Measurements from ENCODE around the gene PIK3CD.
A peak's percentile ranks its signal among the peaks of the same experiment; 100 is the strongest.

The PIK3CD gene

DNA sequence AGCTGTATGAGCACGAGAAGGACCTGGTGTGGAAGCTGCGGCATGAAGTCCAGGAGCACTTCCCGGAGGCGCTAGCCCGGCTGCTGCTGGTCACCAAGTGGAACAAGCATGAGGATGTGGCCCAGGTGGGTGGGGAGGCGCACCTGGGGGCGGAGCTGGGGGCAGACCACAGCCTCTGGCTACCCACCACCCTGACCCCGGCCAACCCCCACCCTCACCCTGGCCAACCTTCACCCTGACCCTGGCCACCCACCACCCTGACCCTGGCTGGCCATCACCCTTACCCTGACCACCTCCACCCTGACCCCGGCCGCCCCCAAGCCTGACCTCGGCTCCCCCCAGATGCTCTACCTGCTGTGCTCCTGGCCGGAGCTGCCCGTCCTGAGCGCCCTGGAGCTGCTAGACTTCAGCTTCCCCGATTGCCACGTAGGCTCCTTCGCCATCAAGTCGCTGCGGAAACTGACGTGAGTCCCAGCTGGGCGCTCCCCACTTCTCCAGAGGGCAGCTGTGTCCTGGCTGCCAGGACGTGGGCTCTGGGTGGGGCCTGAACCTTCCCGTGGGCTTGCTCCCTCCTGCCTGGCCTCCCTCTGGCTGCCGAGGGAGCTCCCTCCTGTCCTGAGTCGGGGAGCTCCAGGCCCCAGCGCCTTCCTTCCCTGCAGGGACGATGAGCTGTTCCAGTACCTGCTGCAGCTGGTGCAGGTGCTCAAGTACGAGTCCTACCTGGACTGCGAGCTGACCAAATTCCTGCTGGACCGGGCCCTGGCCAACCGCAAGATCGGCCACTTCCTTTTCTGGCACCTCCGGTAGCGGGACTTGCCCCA is 69.5 kb downstream of the PIK3CD start:
- no peak for DNase-seq

DNA sequence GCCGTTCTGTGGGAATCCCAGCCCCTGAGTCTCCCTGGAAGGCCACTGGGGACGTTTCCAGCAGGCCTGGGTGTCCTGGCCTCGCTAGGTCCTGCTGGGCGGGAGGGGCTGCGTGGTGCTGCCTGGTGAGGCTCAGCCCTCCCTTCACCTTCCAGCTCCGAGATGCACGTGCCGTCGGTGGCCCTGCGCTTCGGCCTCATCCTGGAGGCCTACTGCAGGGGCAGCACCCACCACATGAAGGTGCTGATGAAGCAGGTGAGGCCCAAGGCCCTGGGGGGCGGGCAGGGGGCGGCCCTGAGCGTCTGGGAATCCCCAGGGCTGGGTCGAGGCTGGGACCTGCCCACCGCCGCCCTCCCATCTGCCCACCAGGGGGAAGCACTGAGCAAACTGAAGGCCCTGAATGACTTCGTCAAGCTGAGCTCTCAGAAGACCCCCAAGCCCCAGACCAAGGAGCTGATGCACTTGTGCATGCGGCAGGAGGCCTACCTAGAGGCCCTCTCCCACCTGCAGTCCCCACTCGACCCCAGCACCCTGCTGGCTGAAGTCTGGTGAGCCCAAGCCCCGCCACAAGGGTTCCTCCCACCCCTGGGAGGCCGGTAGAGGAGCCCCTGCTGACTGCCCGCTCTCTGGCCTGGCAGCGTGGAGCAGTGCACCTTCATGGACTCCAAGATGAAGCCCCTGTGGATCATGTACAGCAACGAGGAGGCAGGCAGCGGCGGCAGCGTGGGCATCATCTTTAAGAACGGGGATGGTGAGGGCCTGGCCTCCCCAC is 70.3 kb downstream of the PIK3CD start:
- DNase-seq = peak; percentile 82

DNA sequence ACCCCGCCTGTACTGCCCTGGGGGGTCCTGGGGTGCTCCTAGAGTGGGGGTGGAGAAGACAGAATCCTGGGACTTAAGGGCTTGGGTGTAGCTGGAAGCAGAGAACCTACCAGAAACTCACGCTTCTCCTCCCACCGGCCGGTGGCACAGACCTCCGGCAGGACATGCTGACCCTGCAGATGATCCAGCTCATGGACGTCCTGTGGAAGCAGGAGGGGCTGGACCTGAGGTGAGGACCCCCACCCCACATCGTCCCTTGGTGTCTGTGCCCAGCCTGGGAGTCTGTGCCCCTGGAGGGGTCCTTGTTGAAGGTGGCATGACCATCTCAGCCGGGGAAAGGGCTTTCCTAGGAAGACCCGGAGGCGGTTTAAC is 70.8 kb downstream of the PIK3CD start:
- DNase-seq = no peak

DNA sequence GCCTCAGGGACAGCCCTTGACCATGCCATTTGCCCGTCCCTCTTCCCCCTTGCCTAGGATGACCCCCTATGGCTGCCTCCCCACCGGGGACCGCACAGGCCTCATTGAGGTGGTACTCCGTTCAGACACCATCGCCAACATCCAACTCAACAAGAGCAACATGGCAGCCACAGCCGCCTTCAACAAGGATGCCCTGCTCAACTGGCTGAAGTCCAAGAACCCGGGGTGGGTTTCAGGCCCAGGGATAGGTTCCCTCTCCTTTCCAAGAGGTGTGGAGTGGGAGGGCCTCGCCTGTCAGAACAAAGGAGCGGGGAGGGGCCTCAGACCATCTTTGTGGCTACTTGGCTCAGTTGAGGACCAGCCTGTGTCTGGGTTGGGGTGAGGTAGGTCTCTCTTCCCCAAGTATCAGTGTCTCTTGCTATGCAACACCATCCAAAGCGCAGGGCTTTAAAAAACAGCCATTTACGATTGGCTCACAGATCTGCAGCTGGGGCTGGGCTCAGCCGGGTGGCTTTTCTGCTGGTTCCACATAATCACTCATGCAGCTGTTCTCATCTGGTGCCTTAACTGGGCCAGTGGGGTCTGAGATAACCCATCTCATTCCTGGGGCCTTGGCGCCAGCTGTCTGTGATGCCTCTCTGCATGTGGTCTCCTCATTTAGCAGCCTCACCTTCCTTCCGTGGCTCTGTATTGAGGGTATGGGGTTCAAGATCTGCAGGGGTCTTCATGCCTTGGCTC is 71.7 kb downstream of the PIK3CD start:
- no peak for DNase-seq

DNA sequence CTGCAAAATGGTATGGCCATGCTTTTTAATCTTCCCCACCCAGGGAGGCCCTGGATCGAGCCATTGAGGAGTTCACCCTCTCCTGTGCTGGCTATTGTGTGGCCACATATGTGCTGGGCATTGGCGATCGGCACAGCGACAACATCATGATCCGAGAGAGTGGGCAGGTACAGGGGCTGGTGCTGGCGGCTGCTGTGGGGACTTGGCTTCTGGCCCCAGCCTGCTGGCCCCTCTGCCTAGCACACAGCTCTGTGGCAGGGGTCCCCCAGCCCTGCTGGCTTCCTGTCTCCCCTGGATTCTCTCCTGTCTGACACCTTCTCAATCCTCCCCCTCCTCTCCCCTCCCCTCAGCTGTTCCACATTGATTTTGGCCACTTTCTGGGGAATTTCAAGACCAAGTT is 72.4 kb downstream of the PIK3CD start:
- no peak for DNase-seq

DNA sequence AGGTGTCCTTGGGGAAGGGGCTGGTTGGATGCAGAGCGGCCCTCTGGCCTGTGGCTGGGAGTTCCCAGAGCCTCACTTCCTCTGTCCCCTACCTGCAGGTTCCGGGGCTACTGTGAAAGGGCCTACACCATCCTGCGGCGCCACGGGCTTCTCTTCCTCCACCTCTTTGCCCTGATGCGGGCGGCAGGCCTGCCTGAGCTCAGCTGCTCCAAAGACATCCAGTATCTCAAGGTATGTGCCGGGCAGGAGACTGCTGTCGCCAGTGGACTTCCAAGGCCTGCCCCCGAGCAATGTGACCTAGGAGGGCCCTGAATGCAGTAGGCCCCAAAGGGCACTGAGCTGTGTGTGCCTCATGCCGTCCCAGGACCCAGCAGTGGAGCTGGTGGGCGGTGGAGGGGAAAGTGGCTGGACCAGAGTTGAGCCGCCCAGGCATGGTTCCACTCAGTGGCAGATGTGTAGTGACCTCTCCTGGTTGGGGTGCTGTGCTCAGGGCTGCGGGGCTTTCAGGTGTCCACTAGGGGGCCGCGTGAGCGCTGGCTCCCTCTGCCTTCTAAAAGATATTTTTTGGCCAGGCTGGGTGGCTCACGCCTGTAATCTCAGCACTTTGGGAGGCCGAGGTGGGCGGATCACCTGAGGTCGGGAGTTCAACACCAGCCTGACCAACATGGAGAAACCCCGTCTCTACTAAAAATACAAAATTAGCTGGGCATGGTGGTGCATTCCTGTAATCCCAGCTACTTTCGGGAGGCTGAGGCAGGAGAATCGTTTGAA is 73.4 kb downstream of the PIK3CD start:
- DNase-seq = peak; percentile 82

DNA sequence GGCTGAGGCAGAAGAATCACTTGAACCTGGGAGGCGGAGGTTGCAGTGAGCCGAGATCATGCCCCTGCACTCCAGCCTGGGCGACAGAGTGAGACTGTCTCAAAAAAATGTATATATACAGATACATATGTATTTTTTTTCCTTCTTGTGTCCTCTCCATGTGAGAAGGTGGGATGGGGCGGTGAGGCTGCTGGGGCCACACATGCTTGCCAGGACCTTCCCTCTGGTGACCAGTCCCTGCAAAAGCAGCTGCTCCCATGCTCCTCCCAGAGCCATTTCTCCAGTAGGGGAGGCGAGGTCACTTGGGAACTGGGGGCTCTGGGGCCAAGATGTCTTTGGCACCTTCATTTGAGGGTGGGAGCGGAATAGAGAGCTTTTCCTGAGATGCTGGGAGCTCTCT is 74.9 kb downstream of the PIK3CD start:
- DNase-seq = no peak

DNA sequence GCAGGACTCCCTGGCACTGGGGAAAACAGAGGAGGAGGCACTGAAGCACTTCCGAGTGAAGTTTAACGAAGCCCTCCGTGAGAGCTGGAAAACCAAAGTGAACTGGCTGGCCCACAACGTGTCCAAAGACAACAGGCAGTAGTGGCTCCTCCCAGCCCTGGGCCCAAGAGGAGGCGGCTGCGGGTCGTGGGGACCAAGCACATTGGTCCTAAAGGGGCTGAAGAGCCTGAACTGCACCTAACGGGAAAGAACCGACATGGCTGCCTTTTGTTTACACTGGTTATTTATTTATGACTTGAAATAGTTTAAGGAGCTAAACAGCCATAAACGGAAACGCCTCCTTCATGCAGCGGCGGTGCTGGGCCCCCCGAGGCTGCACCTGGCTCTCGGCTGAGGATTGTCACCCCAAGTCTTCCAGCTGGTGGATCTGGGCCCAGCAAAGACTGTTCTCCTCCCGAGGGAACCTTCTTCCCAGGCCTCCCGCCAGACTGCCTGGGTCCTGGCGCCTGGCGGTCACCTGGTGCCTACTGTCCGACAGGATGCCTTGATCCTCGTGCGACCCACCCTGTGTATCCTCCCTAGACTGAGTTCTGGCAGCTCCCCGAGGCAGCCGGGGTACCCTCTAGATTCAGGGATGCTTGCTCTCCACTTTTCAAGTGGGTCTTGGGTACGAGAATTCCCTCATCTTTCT is 75.5 kb downstream of the PIK3CD start:
- DNase-seq = no peak

DNA sequence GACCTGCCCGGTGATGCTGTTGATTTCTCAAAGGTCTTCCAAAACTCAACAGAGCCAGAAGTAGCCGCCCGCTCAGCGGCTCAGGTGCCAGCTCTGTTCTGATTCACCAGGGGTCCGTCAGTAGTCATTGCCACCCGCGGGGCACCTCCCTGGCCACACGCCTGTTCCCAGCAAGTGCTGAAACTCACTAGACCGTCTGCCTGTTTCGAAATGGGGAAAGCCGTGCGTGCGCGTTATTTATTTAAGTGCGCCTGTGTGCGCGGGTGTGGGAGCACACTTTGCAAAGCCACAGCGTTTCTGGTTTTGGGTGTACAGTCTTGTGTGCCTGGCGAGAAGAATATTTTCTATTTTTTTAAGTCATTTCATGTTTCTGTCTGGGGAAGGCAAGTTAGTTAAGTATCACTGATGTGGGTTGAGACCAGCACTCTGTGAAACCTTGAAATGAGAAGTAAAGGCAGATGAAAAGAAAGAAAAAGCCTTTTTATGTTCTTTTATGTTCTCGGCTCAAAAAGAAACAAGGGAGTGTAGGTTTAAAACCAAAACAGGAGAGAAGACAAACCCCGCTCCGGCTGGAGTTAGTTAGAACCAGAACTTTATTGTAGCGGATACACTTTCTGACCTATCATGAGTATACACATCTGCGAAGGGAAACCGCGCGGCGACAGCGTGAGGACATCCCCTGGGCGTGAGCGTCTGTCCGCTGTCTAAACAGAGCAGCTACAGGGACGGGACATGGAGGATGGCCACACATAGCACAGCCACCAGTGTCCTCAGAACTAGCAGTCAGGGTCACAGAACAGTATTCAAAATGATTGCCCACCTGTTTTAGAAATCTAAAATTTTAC is 77.1 kb downstream of the PIK3CD start:
- DNase-seq = peak; percentile 85

DNA sequence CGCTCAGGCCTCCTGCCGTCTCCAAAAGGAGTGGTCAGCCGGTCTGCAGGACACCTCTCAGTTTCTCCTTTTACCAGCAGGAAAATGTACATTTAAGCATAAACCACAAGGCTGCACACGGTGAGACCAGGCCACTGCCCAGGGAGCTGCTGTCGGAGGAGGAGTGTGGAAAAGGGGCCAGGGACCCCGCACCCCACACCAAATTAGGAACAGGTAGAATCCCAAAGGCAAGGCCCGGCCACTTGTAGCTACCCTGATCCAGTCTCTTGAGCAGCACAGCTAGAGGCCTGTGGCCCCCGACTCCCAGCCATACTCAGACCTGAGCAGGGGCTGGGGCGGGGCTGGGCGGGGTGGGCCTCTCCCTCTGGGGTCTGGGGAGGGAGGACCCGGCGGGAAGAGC is 78.0 kb downstream of the PIK3CD start:
- no peak for DNase-seq

DNA sequence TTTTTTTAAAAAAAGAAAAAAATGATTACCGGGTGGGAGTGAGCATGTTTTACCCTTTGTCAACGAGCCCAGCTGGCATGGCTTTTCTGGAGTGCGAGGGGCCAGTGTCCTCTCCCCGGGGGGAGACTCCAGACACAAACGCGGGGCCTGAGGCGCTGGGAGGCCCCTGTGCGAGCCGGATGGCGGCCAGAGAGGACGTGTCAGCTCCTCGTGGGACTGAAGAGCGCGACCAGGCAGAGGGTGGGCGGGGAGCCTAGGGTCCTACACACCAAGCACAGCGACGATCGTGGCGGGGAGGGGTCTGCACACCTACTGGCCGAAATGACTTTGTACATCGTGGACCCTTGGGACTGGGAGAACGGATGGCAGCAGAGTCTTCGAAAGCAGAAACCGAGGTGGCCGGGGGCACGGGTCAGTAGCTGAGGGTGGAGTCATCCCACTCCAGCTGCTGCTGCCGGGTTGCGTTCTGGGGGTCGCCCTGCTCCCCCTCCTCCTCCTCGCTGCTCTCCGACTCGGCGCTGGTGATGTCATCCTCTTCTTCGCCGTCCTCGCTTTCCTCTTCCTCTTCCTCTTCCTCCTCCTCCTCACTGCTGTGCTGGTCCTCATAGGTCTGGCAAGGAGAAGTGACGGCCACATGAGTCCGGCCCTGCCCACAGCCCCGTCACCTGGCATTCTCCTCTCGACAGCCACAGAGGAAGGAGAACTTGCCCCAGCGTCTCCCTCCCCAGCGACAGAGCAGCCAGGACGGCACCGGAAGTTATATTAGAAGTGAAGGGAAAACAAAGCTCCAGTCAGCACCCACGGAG is 78.8 kb downstream of the PIK3CD start:
- DNase-seq = no peak

DNA sequence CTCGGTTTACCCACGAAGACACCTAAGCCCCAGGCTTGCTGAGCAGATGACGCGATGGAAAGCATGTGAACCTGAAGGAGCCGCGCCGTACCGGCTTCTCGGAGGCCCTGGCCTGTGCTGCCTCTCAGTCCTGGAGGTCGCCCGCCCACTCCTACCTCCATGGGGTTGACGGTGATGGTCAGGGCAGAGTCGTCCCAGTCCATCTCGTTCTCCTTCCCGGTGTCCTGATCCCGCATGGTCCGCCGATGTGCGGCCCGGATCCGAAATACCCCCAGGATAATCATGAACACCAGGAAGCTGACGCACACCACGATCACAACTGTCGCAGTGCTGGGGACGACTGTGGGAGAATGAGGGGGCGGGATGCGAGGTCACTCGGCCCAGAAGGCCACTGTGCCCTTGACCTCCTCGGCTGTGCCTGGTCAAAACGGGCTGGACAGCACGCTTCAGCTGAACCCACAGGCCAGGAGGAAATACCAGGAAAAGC is 79.6 kb downstream of the PIK3CD start:
- no peak for DNase-seq

DNA sequence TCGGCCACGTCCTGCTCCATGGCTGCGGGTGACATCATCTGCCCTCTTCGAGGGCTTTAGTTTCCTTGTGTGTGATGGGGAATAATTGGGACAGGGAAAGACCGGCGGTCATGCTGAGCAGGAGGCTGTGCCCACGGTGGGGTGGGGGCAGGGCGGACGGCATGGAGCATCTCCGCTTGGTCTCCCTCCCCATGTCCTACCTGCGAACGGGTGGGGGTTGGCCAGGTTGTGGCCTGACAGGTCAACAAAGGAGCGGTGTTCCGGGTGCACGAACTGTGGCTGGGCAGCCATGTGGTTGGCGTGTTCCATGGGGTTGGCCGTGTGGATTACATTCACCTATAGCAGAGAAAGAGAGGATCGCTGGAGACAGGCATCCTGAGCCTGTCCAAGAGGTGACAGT is 80.0 kb downstream of the PIK3CD start:
- no peak for DNase-seq

DNA sequence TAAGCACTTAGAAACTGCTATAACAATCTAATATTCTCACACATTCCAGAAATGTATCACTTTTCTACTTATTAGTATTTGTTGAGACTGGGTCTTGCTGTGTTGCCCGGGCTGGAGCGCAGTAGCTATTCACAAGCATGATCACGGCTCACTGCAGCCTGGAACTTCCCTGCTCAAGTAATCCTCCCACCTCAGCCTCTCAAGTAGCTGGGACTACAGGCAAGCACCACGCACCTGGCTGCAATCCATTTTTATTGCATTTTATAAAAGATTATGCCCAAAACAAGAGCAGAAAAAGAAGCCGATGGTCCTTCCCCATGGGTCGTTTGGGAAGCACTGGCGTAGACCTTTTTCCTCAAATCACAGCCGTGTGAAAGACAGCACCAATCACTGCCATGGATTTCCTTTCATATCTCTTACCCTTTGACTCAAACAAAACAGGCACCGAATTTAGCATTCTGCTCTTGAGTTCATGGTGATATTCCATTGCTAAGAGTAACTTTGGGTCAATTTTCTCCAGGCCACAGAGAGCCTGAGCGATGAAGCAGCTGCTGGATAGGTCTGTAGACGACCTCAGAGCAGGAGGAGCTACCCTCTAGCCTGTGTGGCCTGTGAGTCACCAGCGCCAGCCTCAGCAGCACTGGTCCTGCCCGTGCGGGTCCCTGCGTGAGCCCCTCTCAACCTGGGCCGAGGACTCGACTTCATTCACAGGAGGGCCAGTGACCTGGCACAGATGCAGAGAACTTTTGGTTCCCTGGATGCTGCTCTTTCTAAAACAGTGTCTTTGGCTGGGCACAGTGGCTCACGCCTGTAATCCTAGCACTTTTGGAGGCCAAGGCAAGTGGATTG is 80.8 kb downstream of the PIK3CD start:
- DNase-seq = no peak

DNA sequence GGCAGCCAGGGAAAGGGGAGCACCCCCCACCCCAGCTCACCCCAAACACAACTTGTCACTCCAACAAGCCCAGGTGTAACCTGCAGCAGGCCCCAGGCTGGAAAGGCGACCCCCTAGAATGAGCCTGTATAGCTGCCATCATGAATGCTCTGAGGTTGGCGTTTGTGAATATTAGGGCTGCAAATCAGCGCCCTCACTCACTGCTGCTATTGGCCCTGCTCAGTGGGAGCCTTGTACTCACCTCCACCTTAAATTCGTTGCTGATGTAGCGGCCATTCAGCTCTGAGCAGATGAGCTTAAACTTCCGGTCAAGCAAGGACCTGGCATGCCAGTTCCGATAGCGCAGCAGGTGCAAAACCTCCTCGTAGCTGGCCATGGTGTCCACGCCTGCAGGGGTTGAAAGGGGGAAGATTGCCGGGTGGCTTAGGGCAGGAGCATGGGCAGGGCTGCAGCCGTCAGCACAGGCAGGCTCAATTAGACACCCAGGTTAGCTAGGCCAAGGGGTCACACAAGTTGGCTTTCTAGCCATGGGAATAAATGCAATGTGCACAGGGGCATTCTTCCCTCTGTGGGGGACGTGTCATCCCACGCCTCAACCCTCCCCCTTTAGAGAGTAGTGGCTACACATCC is 81.7 kb downstream of the PIK3CD start:
- DNase-seq = no peak

DNA sequence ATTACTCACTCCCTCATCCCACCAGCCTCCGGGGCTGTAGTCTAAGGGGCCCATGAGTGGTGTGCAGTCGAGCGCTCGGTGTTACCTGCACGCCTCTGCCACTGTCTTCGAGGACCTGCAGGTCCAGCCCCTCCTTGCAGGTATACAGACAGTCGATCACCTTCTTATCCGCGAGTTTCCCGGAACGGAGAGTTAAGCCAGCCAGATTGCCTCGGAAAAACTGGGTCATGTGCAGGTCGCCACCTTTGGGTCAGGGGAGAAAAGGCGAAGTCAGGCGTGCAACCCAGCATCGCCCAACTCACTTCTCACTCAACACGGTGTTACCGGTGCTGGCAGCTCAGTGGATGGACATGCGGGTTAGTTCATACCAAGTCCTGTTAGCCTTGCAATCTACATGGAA is 84.3 kb downstream of the PIK3CD start:
- no peak for DNase-seq

DNA sequence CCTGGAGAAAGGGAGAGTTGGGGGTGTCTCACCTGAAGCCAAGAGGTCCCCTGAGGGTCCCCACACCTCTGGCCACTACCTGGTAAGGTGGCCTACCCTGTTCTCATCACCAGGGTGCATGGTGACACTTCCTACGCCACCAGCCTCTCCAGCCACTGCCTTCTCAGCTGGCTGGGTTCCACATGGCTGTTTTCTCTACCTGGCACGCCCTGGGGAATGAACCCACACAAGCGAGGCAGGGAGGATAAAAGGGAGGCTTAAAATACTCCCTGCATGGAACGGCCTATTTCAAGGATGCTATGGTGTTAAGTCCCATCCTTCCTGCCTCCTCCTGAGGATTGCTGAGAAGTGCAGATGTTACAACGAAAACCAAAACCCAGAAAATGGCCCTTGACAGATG is 84.7 kb downstream of the PIK3CD start:
- DNase-seq = no peak

DNA sequence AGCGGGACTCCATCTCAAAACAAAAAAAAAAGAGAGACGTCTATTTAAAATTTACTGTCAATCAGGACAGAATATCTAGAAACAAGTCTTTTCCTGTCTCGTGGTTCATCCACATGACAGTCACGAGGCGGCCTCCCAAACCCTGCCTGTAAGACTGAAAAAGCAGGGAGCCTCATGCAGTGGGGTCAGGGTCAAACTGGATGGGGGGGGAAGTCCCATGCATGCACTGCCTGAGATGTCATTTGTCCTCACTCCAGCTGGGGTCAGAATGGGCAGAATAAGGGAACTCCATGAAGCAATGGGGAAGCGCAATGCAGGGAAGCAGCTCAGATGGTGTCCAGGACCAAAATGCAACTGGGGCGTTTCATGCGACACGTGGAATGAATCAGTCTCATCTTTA is 85.5 kb downstream of the PIK3CD start:
- DNase-seq = no peak

DNA sequence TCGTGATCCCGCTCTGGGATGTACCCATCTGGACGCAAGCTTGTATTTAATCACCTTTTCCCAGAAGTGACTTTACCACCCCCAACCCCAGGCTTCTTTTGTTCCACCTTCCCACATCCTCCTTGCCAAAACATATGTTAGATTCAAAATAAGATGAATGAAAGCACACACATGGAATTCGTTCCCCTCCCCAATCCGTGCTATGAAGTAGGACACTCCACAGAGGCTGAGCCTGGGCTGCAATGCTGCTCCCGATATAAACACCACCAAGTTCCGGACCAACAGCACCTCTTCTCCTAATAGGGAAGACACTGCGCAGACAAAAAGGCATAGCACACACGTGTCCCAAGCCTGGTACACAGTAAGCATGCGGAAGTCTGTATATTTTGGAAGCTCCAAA is 86.1 kb downstream of the PIK3CD start:
- no peak for DNase-seq
